Brain microvascular endothelial cell (primary cell): ENCODE results near the gene WDR7.

ENCODE experiments used
- DNase-seq: peaks from one replicate; pipeline ENCODE4 v3.0.0-alpha.2; 2020
- H3K27ac ChIP-seq: fragments of 250-450 bp; sonication (Bioruptor Pico); 2 replicates; pipeline ENCODE4 v1.5.1; 2020; ENCODE audit warnings: mild to moderate bottlenecking, moderate library complexity
- H3K27me3 ChIP-seq: fragments of 250-450 bp; sonication (Bioruptor Pico); replicated peaks from 2 replicates; pipeline ENCODE4 v1.5.1; 2020; ENCODE audit warnings: mild to moderate bottlenecking
- H3K36me3 ChIP-seq: fragments of 250-450 bp; sonication (Bioruptor Pico); replicated peaks from 2 replicates; pipeline ENCODE4 v1.5.1; 2020; ENCODE audit warnings: mild to moderate bottlenecking
- H3K4me3 ChIP-seq: 2 replicates; pipeline ENCODE4 v1.5.1; 2011; ENCODE audit warnings: low read depth, mild to moderate bottlenecking, control low read depth, low read length, moderate library complexity
- CTCF ChIP-seq: IDR thresholded peaks from 2 replicates; pipeline ENCODE4 v1.5.1; 2011; ENCODE audit warnings: low read depth, mild to moderate bottlenecking, moderate library complexity, low read length, control low read depth, inconsistent platforms; ENCODE audit errors: missing control alignments
- in situ Hi-C: cut with HindIII; loops from 2 replicates; pipeline ENCODE4 v1.10.0; 2017; ENCODE audit warnings: low sequenced_read_pairs, low pct_ligation_motif_present

The WDR7 gene

DNA sequence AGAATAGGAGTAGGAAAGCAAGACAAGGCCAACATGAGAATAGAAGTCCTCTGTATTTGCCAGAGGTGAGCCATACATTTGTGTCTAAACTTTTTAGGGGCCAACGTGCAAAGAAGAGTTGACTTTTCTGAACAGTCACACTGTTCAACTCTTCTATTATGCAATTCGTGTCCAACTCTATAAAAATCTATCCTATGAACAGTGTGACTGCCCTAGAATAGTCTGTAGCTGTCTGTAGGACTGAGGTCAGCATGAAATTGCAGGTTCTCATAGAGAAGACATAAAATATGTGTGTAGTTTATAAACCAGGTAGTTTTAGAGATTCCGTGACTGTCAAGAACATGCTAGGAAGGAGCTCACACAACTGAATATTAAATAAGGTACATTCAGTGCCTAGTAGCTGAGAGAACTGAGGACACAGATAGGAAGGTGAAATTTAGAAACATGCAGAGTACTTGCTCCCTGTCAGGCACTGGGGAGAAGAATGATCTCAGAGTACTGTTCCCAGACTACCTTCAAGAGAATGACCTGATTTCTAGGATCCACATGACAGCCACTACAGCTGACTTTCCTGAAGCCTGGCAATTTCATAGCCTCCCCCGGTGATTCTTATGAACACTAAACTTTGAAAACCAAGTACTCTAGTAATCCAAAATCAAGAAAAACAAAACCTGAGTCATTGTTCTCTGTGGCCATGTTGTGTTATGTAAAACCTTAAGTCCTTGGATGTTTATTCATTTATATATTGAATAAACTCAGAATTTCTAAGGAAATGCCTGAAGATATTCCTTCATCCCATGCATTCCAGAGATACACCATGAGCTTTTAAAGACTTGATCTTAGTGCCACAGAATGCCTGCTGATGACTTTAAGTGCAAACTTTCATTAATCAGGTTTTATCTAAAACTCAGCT lies 294.3 kb downstream of the WDR7 start:
- Histone ChIP-seq H3K4me3 (no peak overlapping the region), H3K27ac (no peak overlapping the region), H3K27me3 (no peaks in the 10 kb centered on the region), H3K36me3 (no peaks in the 10 kb centered on the region)
- no peak for TF ChIP-seq CTCF
- in situ Hi-C loops: no loop called here
- no peak for DNase-seq

- no peak overlapping the region for H3K27ac ChIP-seq
- in situ Hi-C loops: no loop called here
Measured at GRCh38 chr18:56947236-56947635, 296.1 kb downstream of the WDR7 start.

GRCh38 chr18:56952026-56952425 lies 300.9 kb downstream of the WDR7 start:
- in situ Hi-C loops: no loop called here
- Histone ChIP-seq H3K4me3 (no peak overlapping the region), H3K36me3 (no peaks in the 10 kb centered on the region), H3K27ac (no peak overlapping the region), H3K27me3 (no peaks in the 10 kb centered on the region)
- no peak for TF ChIP-seq CTCF
- no peak for DNase-seq

More at GRCh38 chr18:56947236-56947635, 296.1 kb downstream of the WDR7 start:
- DNase-seq: no peak
- H3K4me3 ChIP-seq: no peak overlapping the region
- TF ChIP-seq CTCF: no peak
- H3K36me3 ChIP-seq: no peaks in the 10 kb centered on the region
- no peaks in the 10 kb centered on the region for H3K27me3 ChIP-seq

- no peaks in the 10 kb centered on the region for H3K36me3 ChIP-seq
- H3K27ac ChIP-seq: no peak overlapping the region
- in situ Hi-C loops: no loop called here
- DNase-seq: no peak
- TF ChIP-seq CTCF: no peak
- no peaks in the 10 kb centered on the region for H3K27me3 ChIP-seq
- no peak overlapping the region for H3K4me3 ChIP-seq
Measured at GRCh38 chr18:56953428-56954198, 302.5 kb downstream of the WDR7 start.

DNA sequence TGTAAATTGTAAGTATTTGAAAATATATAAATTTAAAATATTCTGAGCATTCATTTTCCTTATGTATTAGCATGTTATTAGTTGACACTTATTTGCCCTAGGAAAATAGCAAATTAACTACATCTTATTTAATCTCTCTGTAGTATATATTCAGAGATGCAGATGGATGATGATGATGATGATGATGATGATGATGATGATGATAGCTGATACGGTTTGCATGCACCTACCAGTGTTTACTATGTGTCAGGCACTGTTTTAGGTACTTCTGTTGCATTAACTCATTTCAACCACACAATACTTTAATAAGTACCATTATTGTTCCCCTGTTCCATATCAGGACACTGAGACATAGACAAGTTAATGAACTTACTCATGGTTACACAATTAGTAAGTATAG lies 304.3 kb downstream of the WDR7 start:
- DNase-seq: no peak
- H3K4me3 ChIP-seq: no peak overlapping the region
- no peak overlapping the region for H3K27ac ChIP-seq
- TF ChIP-seq CTCF: no peak
- no peaks in the 10 kb centered on the region for H3K27me3 ChIP-seq
- H3K36me3 ChIP-seq: no peaks in the 10 kb centered on the region
- in situ Hi-C loops: no loop called here
